Measurements from ENCODE around the gene CAB39L. TPM values are rescaled to one million over a fixed set of nuclear protein-coding genes. Genes with fewer than 3 reads are reported as not detected.

CAB39L gene
- polyA plus RNA-seq, 1 donor from 2014 or later = 40.3 TPM

DNA sequence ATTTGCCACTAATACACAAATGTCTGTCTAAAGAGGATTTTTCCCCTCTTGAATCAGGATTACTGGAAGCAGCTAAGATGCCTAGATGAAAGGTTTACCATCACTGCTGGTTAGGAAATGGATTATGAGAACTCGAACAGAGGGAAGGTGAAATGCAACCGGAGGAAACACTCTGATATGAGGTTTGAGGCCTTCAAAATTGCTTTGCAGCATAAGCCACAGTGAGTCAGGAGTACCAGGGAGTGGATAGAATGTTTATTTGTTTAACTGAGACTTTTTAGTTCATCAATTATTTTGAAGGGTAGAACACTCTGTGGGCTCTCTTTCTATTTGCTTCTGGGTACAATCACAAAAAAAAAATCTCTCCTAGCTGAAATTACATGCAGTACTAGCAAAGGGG is 178.0 kb downstream of the CAB39L start:
- no peaks in the 10 kb centered on the region for H3K79me2 ChIP-seq (replicated peaks; ENCODE audit: insufficient read depth, low read length)
- no peak overlapping the region for H3K4me3 ChIP-seq (ENCODE audit: low read length)
- H3K27ac ChIP-seq (ENCODE audit: low read length) = no peak overlapping the region
- no peak overlapping the region for H2AFZ ChIP-seq (ENCODE audit: low read depth, low read length)
- H3K4me2 ChIP-seq (ENCODE audit: low read length) = no peak overlapping the region
- peaks cover 5% of the 10 kb centered on the region for H3K36me3 ChIP-seq (ENCODE audit: insufficient read depth, low read length)
- no peaks in the 10 kb centered on the region for H3F3A ChIP-seq (ENCODE audit: insufficient read depth, low read length, poor library complexity, severe bottlenecking)
- no peaks in the 10 kb centered on the region for H3K9me3 ChIP-seq (ENCODE audit: low read length)
- TF ChIP-seq EZH2 (IDR thresholded peaks at IDR 0.05; ENCODE audit: borderline replicate concordance, insufficient read depth, low read length, poor library complexity, severe bottlenecking) = no peak
- no peaks in the 10 kb centered on the region for H4K20me1 ChIP-seq (ENCODE audit: insufficient read depth)
- H3K9ac ChIP-seq (ENCODE audit: low read length) = no peak overlapping the region
- H3K9me2 ChIP-seq (ENCODE audit: insufficient read depth, low read length) = no peaks in the 10 kb centered on the region
- no peaks in the 10 kb centered on the region for H3K27me3 ChIP-seq (ENCODE audit: insufficient read depth, low read depth, low read length)

DNA sequence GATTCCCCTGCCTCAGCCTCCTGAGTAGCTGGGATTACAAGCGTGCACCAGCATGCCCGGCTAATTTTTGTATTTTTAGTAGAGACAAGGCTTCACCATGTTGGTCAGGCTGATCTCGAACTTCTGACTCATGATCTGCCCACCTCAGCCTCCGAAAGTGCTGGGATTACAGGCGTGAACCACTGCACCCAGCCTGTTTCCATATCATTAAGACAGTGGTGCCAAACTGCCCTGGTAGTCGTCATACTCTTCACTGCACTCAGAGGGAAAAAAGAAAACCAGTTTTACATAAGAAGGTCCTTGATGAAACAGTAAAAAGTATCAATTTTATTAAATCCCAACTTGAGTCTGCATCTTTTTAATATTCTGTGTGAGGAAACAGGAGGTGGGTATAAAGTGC is 181.2 kb downstream of the CAB39L start:
- no peaks in the 10 kb centered on the region for H4K20me1 ChIP-seq (ENCODE audit: insufficient read depth)
- H3K9ac ChIP-seq (ENCODE audit: low read length) = no peak overlapping the region
- no peak overlapping the region for H3K4me2 ChIP-seq (ENCODE audit: low read length)
- no peak overlapping the region for H2AFZ ChIP-seq (ENCODE audit: low read depth, low read length)
- no peaks in the 10 kb centered on the region for H3K27me3 ChIP-seq (ENCODE audit: insufficient read depth, low read depth, low read length)
- no peak overlapping the region for H3K4me3 ChIP-seq (ENCODE audit: low read length)
- no peaks in the 10 kb centered on the region for H3F3A ChIP-seq (ENCODE audit: insufficient read depth, low read length, poor library complexity, severe bottlenecking)
- H3K27ac ChIP-seq (ENCODE audit: low read length) = no peak overlapping the region
- no peaks in the 10 kb centered on the region for H3K9me2 ChIP-seq (ENCODE audit: insufficient read depth, low read length)
- H3K36me3 ChIP-seq (ENCODE audit: insufficient read depth, low read length) = peaks cover 5% of the 10 kb centered on the region
- TF ChIP-seq MXI1 (conservative IDR thresholded peaks at IDR 0.05; ENCODE audit: poor library complexity, severe bottlenecking) = no peak
- no peak for TF ChIP-seq POLR2AphosphoS5 (IDR thresholded peaks at IDR 0.05)
- TF ChIP-seq EZH2 (IDR thresholded peaks at IDR 0.05; ENCODE audit: borderline replicate concordance, insufficient read depth, low read length, poor library complexity, severe bottlenecking) = no peak
- H3K9me3 ChIP-seq (ENCODE audit: low read length) = no peaks in the 10 kb centered on the region
- no peaks in the 10 kb centered on the region for H3K79me2 ChIP-seq (replicated peaks; ENCODE audit: insufficient read depth, low read length)

DNA sequence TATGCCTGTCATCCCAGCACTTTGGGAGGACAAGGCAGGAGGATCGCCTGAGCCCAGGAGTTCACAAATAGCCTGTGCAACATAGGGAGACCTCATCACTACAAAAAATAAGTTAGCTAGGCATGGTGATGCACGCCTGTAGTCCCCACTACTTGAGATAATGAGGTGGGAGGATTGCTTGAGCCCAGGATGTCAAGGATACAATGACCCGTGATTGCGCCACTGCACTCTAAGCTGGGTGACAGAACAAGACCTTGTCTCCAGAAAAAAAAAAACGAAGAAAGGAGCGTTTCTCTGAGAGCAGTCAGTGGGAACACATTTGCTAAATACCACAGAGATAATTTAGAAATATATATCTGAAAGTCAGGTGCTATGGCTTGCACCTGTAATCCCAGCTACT is 184.3 kb downstream of the CAB39L start:
- no peak overlapping the region for H3K4me3 ChIP-seq (ENCODE audit: low read length)
- H3K9me2 ChIP-seq (ENCODE audit: insufficient read depth, low read length) = no peaks in the 10 kb centered on the region
- TF ChIP-seq, protein P1, sequence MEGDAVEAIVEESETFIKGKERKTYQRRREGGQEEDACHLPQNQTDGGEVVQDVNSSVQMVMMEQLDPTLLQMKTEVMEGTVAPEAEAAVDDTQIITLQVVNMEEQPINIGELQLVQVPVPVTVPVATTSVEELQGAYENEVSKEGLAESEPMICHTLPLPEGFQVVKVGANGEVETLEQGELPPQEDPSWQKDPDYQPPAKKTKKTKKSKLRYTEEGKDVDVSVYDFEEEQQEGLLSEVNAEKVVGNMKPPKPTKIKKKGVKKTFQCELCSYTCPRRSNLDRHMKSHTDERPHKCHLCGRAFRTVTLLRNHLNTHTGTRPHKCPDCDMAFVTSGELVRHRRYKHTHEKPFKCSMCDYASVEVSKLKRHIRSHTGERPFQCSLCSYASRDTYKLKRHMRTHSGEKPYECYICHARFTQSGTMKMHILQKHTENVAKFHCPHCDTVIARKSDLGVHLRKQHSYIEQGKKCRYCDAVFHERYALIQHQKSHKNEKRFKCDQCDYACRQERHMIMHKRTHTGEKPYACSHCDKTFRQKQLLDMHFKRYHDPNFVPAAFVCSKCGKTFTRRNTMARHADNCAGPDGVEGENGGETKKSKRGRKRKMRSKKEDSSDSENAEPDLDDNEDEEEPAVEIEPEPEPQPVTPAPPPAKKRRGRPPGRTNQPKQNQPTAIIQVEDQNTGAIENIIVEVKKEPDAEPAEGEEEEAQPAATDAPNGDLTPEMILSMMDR (IDR thresholded peaks at IDR 0.05; ENCODE audit: poor library complexity, severe bottlenecking) = no peak
- TF ChIP-seq POLR2AphosphoS5 (IDR thresholded peaks at IDR 0.05) = no peak
- TF ChIP-seq EZH2 (IDR thresholded peaks at IDR 0.05; ENCODE audit: borderline replicate concordance, insufficient read depth, low read length, poor library complexity, severe bottlenecking) = no peak
- TF ChIP-seq TAF1 (IDR thresholded peaks at IDR 0.05; ENCODE audit: low read depth) = no peak
- no peak for TF ChIP-seq EP300 (conservative IDR thresholded peaks at IDR 0.05; ENCODE audit: poor library complexity, severe bottlenecking)
- no peak for TF ChIP-seq SMC3 (conservative IDR thresholded peaks at IDR 0.05; ENCODE audit: poor library complexity)
- peaks cover 5% of the 10 kb centered on the region for H3K36me3 ChIP-seq (ENCODE audit: insufficient read depth, low read length)
- H3K4me2 ChIP-seq (ENCODE audit: low read length) = no peak overlapping the region
- H3K9ac ChIP-seq (ENCODE audit: low read length) = no peak overlapping the region
- H3F3A ChIP-seq (ENCODE audit: insufficient read depth, low read length, poor library complexity, severe bottlenecking) = no peaks in the 10 kb centered on the region
- H3K79me2 ChIP-seq (replicated peaks; ENCODE audit: insufficient read depth, low read length) = no peaks in the 10 kb centered on the region
- no peaks in the 10 kb centered on the region for H4K20me1 ChIP-seq (ENCODE audit: insufficient read depth)
- no peaks in the 10 kb centered on the region for H3K9me3 ChIP-seq (ENCODE audit: low read length)
- H3K27ac ChIP-seq (ENCODE audit: low read length) = no peak overlapping the region
- H3K27me3 ChIP-seq (ENCODE audit: insufficient read depth, low read depth, low read length) = no peaks in the 10 kb centered on the region
- no peak overlapping the region for H2AFZ ChIP-seq (ENCODE audit: low read depth, low read length)

Other genes with a start within 250 kb of the CAB39L start
- not detected in 2 replicates for gene MLNR, start 223.7 kb downstream of the CAB39L start, polyA plus RNA-seq
- 11.6 and 15.9 TPM in 2 replicates for gene CDADC1, start 196.1 kb downstream of the CAB39L start, polyA plus RNA-seq
- 10.2 and 14.6 TPM in 2 replicates for gene SETDB2, start 210 bp upstream of the CAB39L start, polyA plus RNA-seq
- 0.60 TPM in 1 of 2 replicates, not detected in the other for gene PHF11, start 51.9 kb upstream of the CAB39L start, polyA plus RNA-seq
- gene RCBTB1, start 141.5 kb upstream of the CAB39L start, polyA plus RNA-seq = 58.9 and 65.3 TPM in 2 replicates
- gene ARL11, start 184.4 kb upstream of the CAB39L start, polyA plus RNA-seq = not detected in 2 replicates
- 38.2 and 41.2 TPM in 2 replicates for gene EBPL, start 247.4 kb upstream of the CAB39L start, polyA plus RNA-seq